GM06990 (cell line): ENCODE results near the gene CCDC159.

ENCODE experiments used
- DNase-seq: peaks from one replicate; pipeline ENCODE4 v3.0.0-alpha.2; 2011; ENCODE audit not compliant: insufficient read length; ENCODE audit errors: extremely low read depth
- H3K27me3 ChIP-seq: replicated peaks from 2 replicates; pipeline ENCODE4 v1.6.0; 2011; ENCODE audit warnings: low read length; ENCODE audit not compliant: control insufficient read depth, insufficient read depth
- H3K36me3 ChIP-seq: 2 replicates; pipeline ENCODE4 v1.5.1; 2011; ENCODE audit warnings: low read length; ENCODE audit not compliant: control insufficient read depth, insufficient read depth
- H3K4me3 ChIP-seq: replicated peaks from 2 replicates; pipeline ENCODE4 v1.5.1; 2011; ENCODE audit warnings: low read depth, mild to moderate bottlenecking, control low read depth, low read length
- TF ChIP-seq, protein P1 (sequence below): IDR thresholded peaks from 2 replicates; pipeline ENCODE4 v1.5.1; 2011; ENCODE audit warnings: low read length, control low read depth, mild to moderate bottlenecking, inconsistent platforms; ENCODE audit not compliant: insufficient read depth, poor library complexity, severe bottlenecking

CCDC159 gene

DNA sequence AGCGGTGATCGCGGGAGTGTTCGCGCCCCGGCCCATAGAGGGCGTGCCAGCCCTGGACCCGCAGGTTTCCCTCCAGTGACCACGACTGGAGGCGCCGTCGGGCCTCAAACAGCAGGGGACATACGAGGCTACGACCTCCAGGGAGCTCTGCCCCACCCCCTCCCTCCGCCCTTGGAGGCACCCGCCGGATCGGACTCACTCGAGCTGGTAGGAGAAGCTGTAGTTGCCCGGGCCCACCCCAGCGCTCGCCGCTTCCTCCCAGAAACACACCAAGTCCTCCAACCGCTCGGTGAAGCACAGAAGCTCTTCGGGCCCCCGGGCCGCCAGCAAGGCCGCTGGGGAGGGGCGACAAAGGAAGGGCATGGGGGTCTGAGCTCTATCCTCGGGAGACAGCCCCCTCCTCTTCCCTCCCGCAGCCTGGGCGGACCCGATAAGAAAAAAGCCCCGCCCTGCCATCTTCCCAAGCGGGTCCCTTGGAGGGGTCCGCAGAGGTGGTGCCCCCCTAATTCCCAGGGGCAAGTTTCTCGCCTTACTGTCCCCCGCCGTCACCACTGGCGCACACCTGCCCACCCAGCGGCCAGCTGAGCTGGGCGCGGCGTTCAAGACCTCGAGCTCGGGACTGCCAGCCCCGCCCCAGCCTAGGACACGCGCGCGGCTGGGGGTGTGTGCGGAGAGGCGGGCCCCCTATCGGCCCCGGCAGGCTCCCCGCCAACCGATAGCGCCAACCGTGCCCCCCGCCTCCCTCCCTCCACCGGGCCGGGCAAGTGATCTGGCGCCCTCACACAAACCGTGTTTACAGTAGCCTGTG is 36.8 kb downstream of the CCDC159 start:
- H3K27me3 ChIP-seq, result no peaks in the 10 kb centered on the region; the same call in 1 of the 2 replicates
- peak; percentile 61 for DNase-seq
- TF ChIP-seq, protein P1, sequence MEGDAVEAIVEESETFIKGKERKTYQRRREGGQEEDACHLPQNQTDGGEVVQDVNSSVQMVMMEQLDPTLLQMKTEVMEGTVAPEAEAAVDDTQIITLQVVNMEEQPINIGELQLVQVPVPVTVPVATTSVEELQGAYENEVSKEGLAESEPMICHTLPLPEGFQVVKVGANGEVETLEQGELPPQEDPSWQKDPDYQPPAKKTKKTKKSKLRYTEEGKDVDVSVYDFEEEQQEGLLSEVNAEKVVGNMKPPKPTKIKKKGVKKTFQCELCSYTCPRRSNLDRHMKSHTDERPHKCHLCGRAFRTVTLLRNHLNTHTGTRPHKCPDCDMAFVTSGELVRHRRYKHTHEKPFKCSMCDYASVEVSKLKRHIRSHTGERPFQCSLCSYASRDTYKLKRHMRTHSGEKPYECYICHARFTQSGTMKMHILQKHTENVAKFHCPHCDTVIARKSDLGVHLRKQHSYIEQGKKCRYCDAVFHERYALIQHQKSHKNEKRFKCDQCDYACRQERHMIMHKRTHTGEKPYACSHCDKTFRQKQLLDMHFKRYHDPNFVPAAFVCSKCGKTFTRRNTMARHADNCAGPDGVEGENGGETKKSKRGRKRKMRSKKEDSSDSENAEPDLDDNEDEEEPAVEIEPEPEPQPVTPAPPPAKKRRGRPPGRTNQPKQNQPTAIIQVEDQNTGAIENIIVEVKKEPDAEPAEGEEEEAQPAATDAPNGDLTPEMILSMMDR, result peak; percentile 86
- no peaks in the 10 kb centered on the region; the same call in 1 of the 2 replicates for H3K36me3 ChIP-seq
- peak overlapping the region; percentile 27 for H3K4me3 ChIP-seq

DNA sequence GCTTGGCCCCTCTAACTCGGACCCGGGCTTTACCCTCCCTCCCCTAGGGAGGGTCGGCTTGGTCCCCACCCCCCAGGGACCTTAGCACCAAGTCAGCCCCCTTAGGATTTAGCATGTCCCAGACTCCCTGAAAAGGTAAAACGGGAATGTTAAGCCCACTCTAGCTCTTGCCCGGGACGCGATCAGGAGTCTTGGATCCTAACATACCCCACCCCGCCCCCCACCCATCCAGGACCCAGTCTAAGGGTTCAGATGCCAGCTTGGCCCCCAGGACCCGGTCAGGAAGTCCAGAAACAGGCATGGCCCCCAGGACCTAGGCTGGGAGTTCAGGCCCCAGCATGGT is 37.4 kb downstream of the CCDC159 start:
- H3K4me3 ChIP-seq, result peak overlapping the region; percentile 5; the same call in 1 of the 2 replicates
- H3K27me3 ChIP-seq, result no peaks in the 10 kb centered on the region; the same call in 1 of the 2 replicates
- no peaks in the 10 kb centered on the region for H3K36me3 ChIP-seq
- TF ChIP-seq, protein P1, result no peak
- DNase-seq, result no peak

DNA sequence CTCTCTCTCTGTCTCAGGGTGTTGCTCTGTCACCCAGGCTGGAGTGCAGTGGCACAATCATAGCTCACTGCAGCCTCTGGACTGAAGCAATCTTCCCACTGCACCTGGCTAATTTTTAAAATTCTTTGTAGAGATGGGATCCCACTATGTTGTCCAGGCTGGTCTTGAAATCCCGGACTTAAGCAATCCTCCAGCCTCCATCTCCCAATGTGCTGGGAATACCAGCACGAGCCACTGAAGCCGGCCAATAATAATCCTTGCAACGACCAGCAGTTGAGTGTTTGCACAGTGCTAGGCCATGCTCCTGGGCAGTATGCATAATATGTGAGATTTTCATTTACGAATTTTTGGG is 38.4 kb downstream of the CCDC159 start:
- no peak for DNase-seq
- TF ChIP-seq, protein P1, result no peak
- H3K36me3 ChIP-seq, result no peaks in the 10 kb centered on the region
- no peaks in the 10 kb centered on the region; the same call in 1 of the 2 replicates for H3K27me3 ChIP-seq
- H3K4me3 ChIP-seq, result no peak overlapping the region

GRCh38 chr19:11387162-11388034 is 41.1 kb downstream of the CCDC159 start:
- no peaks in the 10 kb centered on the region; the same call in 1 of the 2 replicates for H3K27me3 ChIP-seq
- TF ChIP-seq, protein P1, result no peak
- no peak for DNase-seq
- no peak overlapping the region for H3K4me3 ChIP-seq
- no peaks in the 10 kb centered on the region for H3K36me3 ChIP-seq

- no peak overlapping the region for H3K4me3 ChIP-seq
- no peak for DNase-seq
- H3K36me3 ChIP-seq, result no peaks in the 10 kb centered on the region
- TF ChIP-seq, protein P1, result no peak
- no peaks in the 10 kb centered on the region for H3K27me3 ChIP-seq
These were observed 44.0 kb downstream of the CCDC159 start for GRCh38 chr19:11390359-11390758.
